Measurements from ENCODE around the gene RBM19.

The RBM19 gene

DNA sequence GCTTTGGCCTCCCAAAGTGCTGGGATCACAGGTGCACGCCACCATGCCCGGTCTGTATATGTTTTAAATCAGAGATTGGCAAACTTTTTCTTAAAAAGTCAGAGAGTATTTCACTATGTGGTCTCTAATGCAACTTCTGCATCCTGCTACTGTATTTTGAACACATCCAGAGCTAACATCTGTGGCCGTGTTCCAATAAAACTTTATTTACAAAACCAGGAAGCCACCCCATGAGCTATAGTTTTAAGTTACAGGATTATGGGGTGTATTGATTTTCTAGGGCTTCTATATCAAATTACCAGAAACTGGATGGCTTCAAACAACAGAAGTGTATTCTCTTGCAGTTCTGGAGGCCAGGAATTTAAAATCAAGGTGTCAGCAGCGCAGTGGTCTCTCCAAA is 5.3 kb upstream of the RBM19 start:
- H3K4me3 ChIP-seq (ENCODE audit: low read depth, low read length): no peak overlapping the region
- H3K9me3 ChIP-seq (ENCODE audit: control insufficient read depth, insufficient read depth, low read depth, low read length): no peaks in the 10 kb centered on the region
- H3K27ac ChIP-seq (ENCODE audit: low read depth, low read length): no peak overlapping the region
- peaks cover 5% of the 10 kb centered on the region; the same call in 1 of the 2 replicates for H3K4me1 ChIP-seq (ENCODE audit: control insufficient read depth, insufficient read depth, low read length)
- H3K36me3 ChIP-seq (ENCODE audit: control insufficient read depth, insufficient read depth, low read length): no peaks in the 10 kb centered on the region
- H3K27me3 ChIP-seq (ENCODE audit: control insufficient read depth, insufficient read depth, low read length): peaks cover 45% of the 10 kb centered on the region
- no peak overlapping the region for H3K9ac ChIP-seq (ENCODE audit: low read length)

- no peak overlapping the region for H3K9ac ChIP-seq (ENCODE audit: low read length)
- peaks cover 38% of the 10 kb centered on the region for H3K27me3 ChIP-seq (ENCODE audit: control insufficient read depth, insufficient read depth, low read length)
- H3K36me3 ChIP-seq (ENCODE audit: control insufficient read depth, insufficient read depth, low read length): no peaks in the 10 kb centered on the region
- no peaks in the 10 kb centered on the region for H3K9me3 ChIP-seq (ENCODE audit: control insufficient read depth, insufficient read depth, low read depth, low read length)
- H3K4me1 ChIP-seq (ENCODE audit: control insufficient read depth, insufficient read depth, low read length): peaks cover 5% of the 10 kb centered on the region; the same call in 1 of the 2 replicates
- no peak overlapping the region for H3K4me3 ChIP-seq (ENCODE audit: low read depth, low read length)
- no peak overlapping the region for H3K27ac ChIP-seq (ENCODE audit: low read depth, low read length)
These were observed 4.1 kb upstream of the RBM19 start for GRCh38 chr12:113970211-113970610.

DNA sequence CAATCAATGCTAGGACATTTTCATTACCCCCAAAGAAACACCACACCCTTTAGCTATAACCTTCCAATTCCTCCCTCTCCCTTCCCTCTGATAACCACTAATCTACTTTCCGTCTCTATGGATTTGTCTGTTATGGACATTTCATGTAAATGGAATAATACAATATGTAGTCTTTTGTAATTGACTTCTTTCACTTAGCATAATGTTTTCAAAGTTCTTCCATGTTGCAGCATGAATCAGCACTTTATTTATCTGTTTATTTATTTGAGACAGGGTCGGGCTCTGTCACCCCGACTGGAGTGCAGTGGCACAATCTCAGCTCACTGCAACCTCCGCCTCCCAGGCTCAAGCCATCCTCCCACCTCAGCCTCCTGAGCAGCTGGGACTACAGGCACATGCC is 1.2 kb upstream of the RBM19 start:
- Histone ChIP-seq H3K27ac (ENCODE audit: low read depth, low read length) (no peak overlapping the region), H3K27me3 (ENCODE audit: control insufficient read depth, insufficient read depth, low read length) (peaks cover 13% of the 10 kb centered on the region; the same call in 1 of the 2 replicates), H3K36me3 (ENCODE audit: control insufficient read depth, insufficient read depth, low read length) (peaks cover 2% of the 10 kb centered on the region; the same call in 1 of the 2 replicates), H3K4me3 (ENCODE audit: low read depth, low read length) (no peak overlapping the region), H3K9me3 (ENCODE audit: control insufficient read depth, insufficient read depth, low read depth, low read length) (no peaks in the 10 kb centered on the region), H3K9ac (ENCODE audit: low read length) (no peak overlapping the region), H3K4me1 (ENCODE audit: control insufficient read depth, insufficient read depth, low read length) (peaks cover 5% of the 10 kb centered on the region; the same call in 1 of the 2 replicates)

- no peaks in the 10 kb centered on the region for H3K27me3 ChIP-seq (ENCODE audit: control insufficient read depth, insufficient read depth, low read length)
- H3K4me1 ChIP-seq (ENCODE audit: control insufficient read depth, insufficient read depth, low read length): peaks cover 5% of the 10 kb centered on the region; the same call in 1 of the 2 replicates
- no peak overlapping the region for H3K27ac ChIP-seq (ENCODE audit: low read depth, low read length)
- H3K36me3 ChIP-seq (ENCODE audit: control insufficient read depth, insufficient read depth, low read length): peaks cover 48% of the 10 kb centered on the region
- H3K9ac ChIP-seq (ENCODE audit: low read length): no peak overlapping the region
- no peak overlapping the region for H3K4me3 ChIP-seq (ENCODE audit: low read depth, low read length)
- no peaks in the 10 kb centered on the region for H3K9me3 ChIP-seq (ENCODE audit: control insufficient read depth, insufficient read depth, low read depth, low read length)
These were observed 3.4 kb downstream of the RBM19 start for GRCh38 chr12:113962733-113963132.

DNA sequence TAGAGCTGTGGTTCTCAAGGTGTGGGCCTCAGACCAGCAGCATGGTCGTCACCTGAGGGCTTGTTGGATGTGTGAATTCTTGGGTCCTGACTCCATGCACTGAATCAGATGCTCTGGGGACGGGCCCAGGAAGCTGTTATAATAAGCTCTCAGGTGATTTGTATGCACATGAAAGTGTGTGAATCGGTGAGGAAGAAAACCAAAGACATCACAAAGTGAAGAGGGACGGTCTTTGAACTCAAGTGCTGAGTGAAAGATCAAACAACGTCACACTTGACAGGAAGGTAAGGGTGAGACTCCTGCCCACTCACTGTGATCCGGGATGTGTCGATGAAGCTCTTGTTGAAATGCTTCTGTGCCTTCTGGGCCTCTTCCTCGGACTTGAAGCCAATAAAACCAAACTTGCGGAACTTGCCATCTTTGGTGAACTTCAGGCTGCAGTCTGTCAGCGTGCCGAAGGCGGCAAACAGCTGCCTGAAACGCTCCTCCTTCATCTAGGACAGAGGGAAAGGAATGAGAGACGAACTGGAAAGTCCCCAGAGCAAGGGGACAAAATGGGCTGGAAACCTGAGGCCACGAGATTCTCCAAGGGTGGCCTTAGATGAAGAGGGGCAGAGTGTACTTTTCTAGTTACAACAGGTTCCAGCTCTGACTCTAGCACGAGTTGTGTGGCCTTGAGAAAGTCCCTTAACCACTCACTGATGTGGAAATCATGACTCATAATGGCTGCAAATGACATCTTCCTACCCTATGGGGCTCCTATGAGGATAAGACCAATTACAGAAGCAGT is 4.0 kb downstream of the RBM19 start:
- no peak overlapping the region for H3K27ac ChIP-seq (ENCODE audit: low read depth, low read length)
- H3K4me1 ChIP-seq (ENCODE audit: control insufficient read depth, insufficient read depth, low read length): peaks cover 5% of the 10 kb centered on the region; the same call in 1 of the 2 replicates
- H3K9ac ChIP-seq (ENCODE audit: low read length): no peak overlapping the region
- H3K9me3 ChIP-seq (ENCODE audit: control insufficient read depth, insufficient read depth, low read depth, low read length): no peaks in the 10 kb centered on the region
- peaks cover 51% of the 10 kb centered on the region for H3K36me3 ChIP-seq (ENCODE audit: control insufficient read depth, insufficient read depth, low read length)
- H3K27me3 ChIP-seq (ENCODE audit: control insufficient read depth, insufficient read depth, low read length): no peaks in the 10 kb centered on the region
- H3K4me3 ChIP-seq (ENCODE audit: low read depth, low read length): no peak overlapping the region

DNA sequence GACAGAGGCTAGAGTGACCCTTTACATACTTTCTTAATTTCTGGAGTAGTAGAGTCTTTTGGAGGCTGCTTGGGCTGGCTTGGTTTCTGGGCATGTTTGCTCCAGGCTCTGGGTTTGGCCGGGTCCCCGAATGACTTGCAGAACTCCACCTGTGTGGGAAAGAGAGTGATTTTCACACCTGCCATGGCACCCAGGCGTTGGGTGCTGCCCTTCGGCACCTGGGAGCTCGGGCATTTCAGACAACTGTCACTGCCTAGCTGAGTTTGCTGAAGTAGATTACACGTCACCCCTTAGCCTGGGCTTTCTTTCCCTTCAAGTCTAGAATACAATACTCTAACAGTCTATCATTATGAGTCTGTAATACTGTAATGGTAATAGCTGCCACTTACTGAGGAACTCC is 6.1 kb downstream of the RBM19 start:
- Histone ChIP-seq H3K9me3 (ENCODE audit: control insufficient read depth, insufficient read depth, low read depth, low read length) (no peaks in the 10 kb centered on the region), H3K36me3 (ENCODE audit: control insufficient read depth, insufficient read depth, low read length) (peaks cover 68% of the 10 kb centered on the region), H3K4me1 (ENCODE audit: control insufficient read depth, insufficient read depth, low read length) (no peaks in the 10 kb centered on the region), H3K27me3 (ENCODE audit: control insufficient read depth, insufficient read depth, low read length) (no peaks in the 10 kb centered on the region), H3K27ac (ENCODE audit: low read depth, low read length) (no peak overlapping the region), H3K4me3 (ENCODE audit: low read depth, low read length) (no peak overlapping the region), H3K9ac (ENCODE audit: low read length) (no peak overlapping the region)

GRCh38 chr12:113959096-113959495 is 7.0 kb downstream of the RBM19 start:
- Histone ChIP-seq H3K4me3 (ENCODE audit: low read depth, low read length) (no peak overlapping the region), H3K27ac (ENCODE audit: low read depth, low read length) (no peak overlapping the region), H3K4me1 (ENCODE audit: control insufficient read depth, insufficient read depth, low read length) (no peaks in the 10 kb centered on the region), H3K9me3 (ENCODE audit: control insufficient read depth, insufficient read depth, low read depth, low read length) (no peaks in the 10 kb centered on the region), H3K9ac (ENCODE audit: low read length) (no peak overlapping the region), H3K36me3 (ENCODE audit: control insufficient read depth, insufficient read depth, low read length) (peaks cover 77% of the 10 kb centered on the region), H3K27me3 (ENCODE audit: control insufficient read depth, insufficient read depth, low read length) (no peaks in the 10 kb centered on the region)

- no peak overlapping the region for H3K4me3 ChIP-seq (ENCODE audit: low read depth, low read length)
- H3K9me3 ChIP-seq (ENCODE audit: control insufficient read depth, insufficient read depth, low read depth, low read length): no peaks in the 10 kb centered on the region
- no peak overlapping the region for H3K9ac ChIP-seq (ENCODE audit: low read length)
- no peaks in the 10 kb centered on the region for H3K27me3 ChIP-seq (ENCODE audit: control insufficient read depth, insufficient read depth, low read length)
- peaks cover 84% of the 10 kb centered on the region for H3K36me3 ChIP-seq (ENCODE audit: control insufficient read depth, insufficient read depth, low read length)
- H3K4me1 ChIP-seq (ENCODE audit: control insufficient read depth, insufficient read depth, low read length): no peaks in the 10 kb centered on the region
- H3K27ac ChIP-seq (ENCODE audit: low read depth, low read length): no peak overlapping the region
These were observed 8.0 kb downstream of the RBM19 start for GRCh38 chr12:113958108-113958507.

DNA sequence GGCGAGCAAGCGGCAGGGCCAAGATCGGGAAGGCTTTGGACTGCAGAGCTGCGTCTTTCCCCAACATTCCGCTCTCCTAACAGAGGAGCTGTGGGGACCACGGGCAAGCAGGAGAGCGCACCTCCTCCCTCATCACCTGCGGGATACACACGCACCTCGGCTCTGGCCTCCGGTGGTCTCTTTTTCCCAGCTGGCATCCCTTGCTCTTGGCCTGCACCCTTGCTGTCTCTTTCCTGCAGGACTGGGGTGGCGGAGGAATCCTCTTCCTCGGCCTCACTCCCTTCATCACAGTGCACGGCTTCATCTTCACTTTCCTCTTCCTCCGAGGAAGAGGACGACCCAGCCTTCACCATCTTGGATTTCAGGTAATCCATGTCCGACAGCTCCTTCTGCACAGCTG is 8.5 kb downstream of the RBM19 start:
- Histone ChIP-seq H3K27me3 (ENCODE audit: control insufficient read depth, insufficient read depth, low read length) (no peaks in the 10 kb centered on the region), H3K9me3 (ENCODE audit: control insufficient read depth, insufficient read depth, low read depth, low read length) (no peaks in the 10 kb centered on the region), H3K36me3 (ENCODE audit: control insufficient read depth, insufficient read depth, low read length) (peaks cover 88% of the 10 kb centered on the region), H3K4me1 (ENCODE audit: control insufficient read depth, insufficient read depth, low read length) (no peaks in the 10 kb centered on the region), H3K9ac (ENCODE audit: low read length) (no peak overlapping the region), H3K4me3 (ENCODE audit: low read depth, low read length) (no peak overlapping the region), H3K27ac (ENCODE audit: low read depth, low read length) (no peak overlapping the region)

DNA sequence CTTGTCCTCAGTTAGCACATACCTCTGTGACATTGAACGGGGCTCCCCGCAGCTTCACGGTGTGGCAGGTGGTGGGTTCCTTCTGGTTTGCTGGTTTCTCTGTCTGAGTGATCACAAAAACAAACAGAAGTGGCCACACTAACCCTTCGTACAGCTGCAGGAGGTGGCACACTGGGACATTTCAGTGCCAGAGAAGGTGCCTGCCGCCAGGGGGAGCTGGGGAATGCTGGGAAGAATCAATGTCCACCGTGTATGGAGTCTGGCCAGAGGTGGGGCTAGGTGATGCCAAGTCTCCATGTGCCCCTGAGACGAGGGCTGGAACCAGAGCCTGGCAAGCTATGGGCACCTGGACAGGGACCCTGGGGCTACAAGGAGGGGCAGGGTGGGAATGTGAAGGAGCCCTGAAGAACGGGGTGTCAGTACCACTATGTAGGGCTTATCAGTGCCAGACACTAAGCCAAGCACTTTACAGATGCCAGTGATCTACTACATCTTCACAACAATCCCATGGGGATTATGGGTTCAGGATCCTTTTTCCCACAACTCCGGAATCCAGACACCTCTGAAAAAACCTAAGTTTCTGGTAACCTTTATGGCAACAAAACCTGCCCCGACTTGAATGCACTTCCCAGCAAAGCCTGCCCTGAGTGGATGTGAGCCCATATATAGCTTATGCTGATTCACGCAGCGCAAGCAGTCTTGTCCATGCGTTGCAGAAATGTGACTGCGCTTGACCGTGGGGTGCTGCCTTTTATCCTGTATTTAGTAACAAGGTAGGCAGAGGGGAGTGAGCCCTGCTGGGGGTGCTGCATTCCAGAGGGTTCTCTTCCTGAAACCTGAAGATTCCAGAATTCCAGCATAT is 10.8 kb downstream of the RBM19 start:
- H3K27me3 ChIP-seq (ENCODE audit: control insufficient read depth, insufficient read depth, low read length): no peaks in the 10 kb centered on the region
- H3K4me3 ChIP-seq (ENCODE audit: low read depth, low read length): no peak overlapping the region
- no peaks in the 10 kb centered on the region for H3K9me3 ChIP-seq (ENCODE audit: control insufficient read depth, insufficient read depth, low read depth, low read length)
- H3K4me1 ChIP-seq (ENCODE audit: control insufficient read depth, insufficient read depth, low read length): no peaks in the 10 kb centered on the region
- no peak overlapping the region for H3K27ac ChIP-seq (ENCODE audit: low read depth, low read length)
- H3K36me3 ChIP-seq (ENCODE audit: control insufficient read depth, insufficient read depth, low read length): peaks cover 84% of the 10 kb centered on the region
- H3K9ac ChIP-seq (ENCODE audit: low read length): no peak overlapping the region

- H3K27ac ChIP-seq (ENCODE audit: low read depth, low read length): no peak overlapping the region
- H3K9ac ChIP-seq (ENCODE audit: low read length): no peak overlapping the region
- H3K9me3 ChIP-seq (ENCODE audit: control insufficient read depth, insufficient read depth, low read depth, low read length): no peaks in the 10 kb centered on the region
- no peaks in the 10 kb centered on the region for H3K4me1 ChIP-seq (ENCODE audit: control insufficient read depth, insufficient read depth, low read length)
- H3K36me3 ChIP-seq (ENCODE audit: control insufficient read depth, insufficient read depth, low read length): peaks cover 84% of the 10 kb centered on the region
- no peak overlapping the region for H3K4me3 ChIP-seq (ENCODE audit: low read depth, low read length)
- no peaks in the 10 kb centered on the region for H3K27me3 ChIP-seq (ENCODE audit: control insufficient read depth, insufficient read depth, low read length)
These were observed 11.6 kb downstream of the RBM19 start for GRCh38 chr12:113954547-113954946.
